ENCODE measurements around the gene ETFA.

Gene ETFA

DNA sequence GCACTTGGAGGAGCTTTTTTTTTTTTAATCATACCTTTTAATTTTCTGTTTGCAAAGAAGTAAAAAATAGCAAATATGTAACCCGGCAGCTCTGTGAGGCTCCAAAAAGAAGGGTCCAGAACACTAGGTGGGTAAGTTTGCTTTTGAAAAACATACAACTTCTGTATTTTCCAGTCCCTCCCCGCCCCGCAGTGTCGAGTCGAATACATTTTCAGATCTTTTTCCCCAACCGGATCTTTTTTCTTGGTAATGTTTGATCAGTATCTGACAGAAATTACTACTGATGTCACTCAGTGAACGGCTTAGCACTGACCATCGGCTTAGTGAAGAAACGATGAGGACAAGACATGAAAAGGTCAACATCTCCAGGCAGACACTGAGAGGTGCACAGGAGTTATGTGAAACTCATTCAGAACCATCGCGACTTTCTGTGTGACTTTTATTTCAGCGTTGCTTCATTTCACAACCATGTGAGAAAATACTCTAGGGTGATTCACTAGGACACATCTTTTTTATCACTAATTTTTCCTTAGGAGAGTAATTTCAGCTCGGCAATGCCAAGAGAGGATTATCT lies 36.3 kb upstream of the ETFA start:
- DNase-seq (ENCODE audit: low spot score): no peak
- ATAC-seq (ENCODE audit: low read depth): no peak
- Histone ChIP-seq H3K27me3 (ENCODE audit: insufficient read depth, poor library complexity, severe bottlenecking) (no peaks in the 10 kb centered on the region), H3K9me3 (ENCODE audit: severe bottlenecking) (no peaks in the 10 kb centered on the region), H3K36me3 (ENCODE audit: low read depth) (no peaks in the 10 kb centered on the region; the same call in 1 of the 2 replicates), H3K4me1 (ENCODE audit: insufficient read depth, poor library complexity, severe bottlenecking) (no peaks in the 10 kb centered on the region), H3K27ac (ENCODE audit: poor library complexity, severe bottlenecking) (no peak overlapping the region), H3K4me3 (ENCODE audit: severe bottlenecking) (peak overlapping the region; percentile 70)
- TF ChIP-seq, protein P1, sequence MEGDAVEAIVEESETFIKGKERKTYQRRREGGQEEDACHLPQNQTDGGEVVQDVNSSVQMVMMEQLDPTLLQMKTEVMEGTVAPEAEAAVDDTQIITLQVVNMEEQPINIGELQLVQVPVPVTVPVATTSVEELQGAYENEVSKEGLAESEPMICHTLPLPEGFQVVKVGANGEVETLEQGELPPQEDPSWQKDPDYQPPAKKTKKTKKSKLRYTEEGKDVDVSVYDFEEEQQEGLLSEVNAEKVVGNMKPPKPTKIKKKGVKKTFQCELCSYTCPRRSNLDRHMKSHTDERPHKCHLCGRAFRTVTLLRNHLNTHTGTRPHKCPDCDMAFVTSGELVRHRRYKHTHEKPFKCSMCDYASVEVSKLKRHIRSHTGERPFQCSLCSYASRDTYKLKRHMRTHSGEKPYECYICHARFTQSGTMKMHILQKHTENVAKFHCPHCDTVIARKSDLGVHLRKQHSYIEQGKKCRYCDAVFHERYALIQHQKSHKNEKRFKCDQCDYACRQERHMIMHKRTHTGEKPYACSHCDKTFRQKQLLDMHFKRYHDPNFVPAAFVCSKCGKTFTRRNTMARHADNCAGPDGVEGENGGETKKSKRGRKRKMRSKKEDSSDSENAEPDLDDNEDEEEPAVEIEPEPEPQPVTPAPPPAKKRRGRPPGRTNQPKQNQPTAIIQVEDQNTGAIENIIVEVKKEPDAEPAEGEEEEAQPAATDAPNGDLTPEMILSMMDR (IDR thresholded peaks at IDR 0.05; ENCODE audit: poor library complexity, severe bottlenecking): no peak

DNA sequence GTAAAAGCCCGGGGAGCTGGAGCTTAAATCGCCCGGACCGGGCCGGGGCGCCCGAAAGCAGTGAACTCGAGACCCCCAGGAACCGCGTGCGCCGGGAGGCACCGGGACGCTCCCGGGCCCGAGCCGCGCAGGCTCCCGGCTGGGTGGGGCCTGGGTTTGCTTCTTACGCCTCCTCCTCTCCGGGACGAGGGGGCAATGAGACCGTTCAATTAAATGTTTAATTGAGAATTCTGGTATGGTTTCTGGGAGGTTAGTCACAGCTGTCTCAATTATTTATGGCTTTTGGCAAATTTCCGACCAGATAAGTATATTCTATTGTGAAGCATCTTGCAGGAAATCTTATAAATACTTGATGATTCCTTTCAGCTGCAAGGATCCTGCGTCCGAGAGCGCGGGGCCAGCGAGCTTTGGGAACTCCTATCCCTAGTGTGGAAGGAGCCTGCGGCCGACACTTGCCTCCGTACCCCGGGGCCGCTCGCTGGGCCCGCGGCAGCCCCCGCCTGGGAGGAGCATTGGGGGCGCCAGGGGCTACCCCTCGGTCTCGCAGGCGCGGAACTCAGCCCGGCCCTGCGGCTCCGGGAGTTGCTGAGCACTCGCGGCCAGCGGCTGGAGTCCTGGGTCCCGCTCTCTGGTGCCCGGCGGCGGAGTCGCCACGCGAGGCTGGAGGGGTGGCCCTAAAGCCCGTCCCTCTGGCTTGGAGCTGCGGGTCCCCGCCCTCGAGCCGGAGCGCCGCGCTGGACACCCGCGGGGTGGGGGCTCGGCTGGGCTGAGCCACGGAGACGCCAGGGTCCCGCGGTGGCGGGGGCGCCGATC lies 35.6 kb upstream of the ETFA start:
- Histone ChIP-seq H3K27me3 (ENCODE audit: insufficient read depth, poor library complexity, severe bottlenecking) (no peaks in the 10 kb centered on the region), H3K9me3 (ENCODE audit: severe bottlenecking) (no peaks in the 10 kb centered on the region), H3K4me3 (ENCODE audit: severe bottlenecking) (peak overlapping the region; percentile 70), H3K27ac (ENCODE audit: poor library complexity, severe bottlenecking) (peak overlapping the region; percentile 21), H3K36me3 (ENCODE audit: low read depth) (no peaks in the 10 kb centered on the region; the same call in 1 of the 2 replicates), H3K4me1 (ENCODE audit: insufficient read depth, poor library complexity, severe bottlenecking) (no peaks in the 10 kb centered on the region)
- TF ChIP-seq, protein P1 (IDR thresholded peaks at IDR 0.05; ENCODE audit: poor library complexity, severe bottlenecking): no peak
- DNase-seq (ENCODE audit: low spot score): no peak
- peak; percentile 66 for ATAC-seq (ENCODE audit: low read depth)

DNA sequence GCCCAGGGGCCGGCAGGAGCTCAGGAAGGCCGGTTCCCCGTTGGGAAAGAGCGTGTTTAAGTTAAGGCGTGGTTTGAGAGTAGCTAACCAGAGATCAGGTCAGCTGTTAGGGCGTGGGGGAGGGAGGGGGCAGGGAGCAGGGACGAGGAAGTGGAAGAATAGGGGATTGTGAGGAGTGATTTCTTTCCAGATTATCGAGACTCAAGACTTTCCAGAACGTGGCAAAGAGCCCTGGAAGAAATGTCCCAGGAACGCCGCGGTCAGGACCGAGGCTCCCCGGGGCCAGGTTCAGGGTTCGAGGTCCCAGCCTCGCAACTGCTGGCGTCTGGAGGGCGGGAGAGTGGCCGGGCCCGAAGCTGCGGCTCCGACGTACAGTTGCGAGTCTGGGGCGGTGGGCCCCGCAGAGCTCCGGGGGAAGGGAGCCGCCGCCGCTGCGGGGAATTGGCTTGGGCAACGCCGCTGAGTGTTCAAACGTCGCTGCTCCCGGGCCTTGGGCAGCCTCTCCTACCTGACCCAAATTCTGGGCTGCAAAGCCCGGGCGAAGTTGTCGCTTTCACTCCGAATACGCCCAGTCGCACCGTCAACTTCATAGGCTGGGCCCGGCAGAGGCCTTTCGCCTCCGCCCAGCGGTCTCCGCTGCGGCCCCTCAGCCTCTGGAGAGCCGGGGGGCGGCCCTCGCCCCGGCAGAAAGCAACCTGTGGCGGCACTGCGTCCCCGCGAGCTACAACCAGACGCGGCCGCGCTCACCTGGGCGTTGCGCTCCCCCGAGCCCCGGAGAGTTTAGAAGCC lies 34.8 kb upstream of the ETFA start:
- H3K27me3 ChIP-seq (ENCODE audit: insufficient read depth, poor library complexity, severe bottlenecking): no peaks in the 10 kb centered on the region
- DNase-seq (ENCODE audit: low spot score) (no peak), ATAC-seq (ENCODE audit: low read depth) (peak; percentile 52)
- H3K9me3 ChIP-seq (ENCODE audit: severe bottlenecking): no peaks in the 10 kb centered on the region
- peak overlapping the region; percentile 70 for H3K4me3 ChIP-seq (ENCODE audit: severe bottlenecking)
- no peaks in the 10 kb centered on the region for H3K4me1 ChIP-seq (ENCODE audit: insufficient read depth, poor library complexity, severe bottlenecking)
- TF ChIP-seq, protein P1 (IDR thresholded peaks at IDR 0.05; ENCODE audit: poor library complexity, severe bottlenecking): no peak
- peak overlapping the region; percentile 21 for H3K27ac ChIP-seq (ENCODE audit: poor library complexity, severe bottlenecking)
- no peaks in the 10 kb centered on the region; the same call in 1 of the 2 replicates for H3K36me3 ChIP-seq (ENCODE audit: low read depth)

- 0 out of 3 replicates have a peak, but pooled peaks have one; percentile 0 for ATAC-seq (ENCODE audit: low read depth)
- Histone ChIP-seq H3K27ac (ENCODE audit: poor library complexity, severe bottlenecking) (no peak overlapping the region), H3K27me3 (ENCODE audit: insufficient read depth, poor library complexity, severe bottlenecking) (no peaks in the 10 kb centered on the region), H3K4me1 (ENCODE audit: insufficient read depth, poor library complexity, severe bottlenecking) (no peaks in the 10 kb centered on the region), H3K36me3 (ENCODE audit: low read depth) (peaks cover 2% of the 10 kb centered on the region; the same call in 1 of the 2 replicates), H3K9me3 (ENCODE audit: severe bottlenecking) (no peaks in the 10 kb centered on the region), H3K4me3 (ENCODE audit: severe bottlenecking) (peak overlapping the region; percentile 70)
- TF ChIP-seq, protein P1 (IDR thresholded peaks at IDR 0.05; ENCODE audit: poor library complexity, severe bottlenecking): no peak
- DNase-seq (ENCODE audit: low spot score): no peak
Measured at GRCh38 chr15:76345583-76345879, 34.3 kb upstream of the ETFA start.
